HG03521 (cell line): ENCODE results near the gene VSIR.

ENCODE experiments used
- ATAC-seq: cut with Tn5 transposase; IDR thresholded peaks from one replicate; pipeline ENCODE4 v1.9.1; 2021; ENCODE audit warnings: mild to moderate bottlenecking, moderate library complexity; ENCODE audit not compliant: unreplicated experiment

VSIR gene

DNA sequence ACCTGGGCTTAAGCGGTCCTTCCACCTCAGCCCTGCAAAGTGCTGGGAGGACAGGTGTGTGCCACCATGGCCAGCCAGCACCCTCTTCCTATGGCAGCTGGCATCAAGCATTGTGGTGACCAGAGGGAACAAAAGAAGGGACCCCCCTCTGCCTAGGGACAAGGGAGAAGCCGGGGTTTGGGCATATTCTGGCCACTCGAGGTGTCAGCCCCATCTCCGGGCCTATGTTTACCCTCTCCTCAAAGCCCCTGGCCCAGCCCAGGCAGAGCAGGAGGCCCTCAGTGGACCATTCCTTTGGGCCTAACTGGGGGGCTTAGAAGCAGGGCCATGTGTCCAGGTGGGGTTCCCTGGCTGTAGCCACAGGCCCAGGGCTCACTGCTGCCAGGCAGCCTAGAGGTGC, 23.9 kb downstream of the VSIR start:
- no peak for ATAC-seq

- no peak for ATAC-seq
Observed at GRCh38 chr10:71748671-71749191, 24.6 kb downstream of the VSIR start.

- ATAC-seq: no peak
Observed at GRCh38 chr10:71747551-71748523, 25.5 kb downstream of the VSIR start.

- no peak for ATAC-seq
Observed at GRCh38 chr10:71747039-71747531, 26.2 kb downstream of the VSIR start.

- no peak for ATAC-seq
Observed at GRCh38 chr10:71746344-71747037, 26.8 kb downstream of the VSIR start.

DNA sequence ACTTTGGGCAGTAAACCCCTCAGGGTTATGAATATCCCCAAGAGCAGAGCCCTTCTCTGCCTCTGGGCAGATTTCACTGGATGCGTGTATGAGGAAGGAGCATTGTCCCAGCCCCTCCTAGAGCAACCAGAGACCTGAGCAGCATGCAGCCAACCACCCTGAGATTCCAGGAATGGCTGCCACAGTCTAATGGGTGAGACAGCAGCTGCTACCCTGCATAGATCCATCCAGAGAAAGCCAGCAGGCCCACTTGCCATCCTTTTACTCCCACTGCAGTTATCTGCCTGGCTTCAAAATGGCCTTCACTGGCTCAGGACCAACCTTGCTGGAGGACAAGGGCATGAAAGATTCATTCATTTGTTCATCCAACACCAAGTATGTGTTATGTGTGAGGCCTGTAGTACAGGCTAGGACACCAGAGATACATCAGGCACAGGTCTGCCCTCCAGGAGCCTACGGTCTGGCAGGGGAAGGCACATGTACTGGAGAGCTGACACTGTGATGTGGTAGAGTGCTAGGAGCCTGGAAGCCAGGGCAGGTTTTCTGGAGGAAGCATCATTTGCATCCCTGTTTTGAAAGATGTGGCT, 27.6 kb downstream of the VSIR start:
- ATAC-seq: no peak

DNA sequence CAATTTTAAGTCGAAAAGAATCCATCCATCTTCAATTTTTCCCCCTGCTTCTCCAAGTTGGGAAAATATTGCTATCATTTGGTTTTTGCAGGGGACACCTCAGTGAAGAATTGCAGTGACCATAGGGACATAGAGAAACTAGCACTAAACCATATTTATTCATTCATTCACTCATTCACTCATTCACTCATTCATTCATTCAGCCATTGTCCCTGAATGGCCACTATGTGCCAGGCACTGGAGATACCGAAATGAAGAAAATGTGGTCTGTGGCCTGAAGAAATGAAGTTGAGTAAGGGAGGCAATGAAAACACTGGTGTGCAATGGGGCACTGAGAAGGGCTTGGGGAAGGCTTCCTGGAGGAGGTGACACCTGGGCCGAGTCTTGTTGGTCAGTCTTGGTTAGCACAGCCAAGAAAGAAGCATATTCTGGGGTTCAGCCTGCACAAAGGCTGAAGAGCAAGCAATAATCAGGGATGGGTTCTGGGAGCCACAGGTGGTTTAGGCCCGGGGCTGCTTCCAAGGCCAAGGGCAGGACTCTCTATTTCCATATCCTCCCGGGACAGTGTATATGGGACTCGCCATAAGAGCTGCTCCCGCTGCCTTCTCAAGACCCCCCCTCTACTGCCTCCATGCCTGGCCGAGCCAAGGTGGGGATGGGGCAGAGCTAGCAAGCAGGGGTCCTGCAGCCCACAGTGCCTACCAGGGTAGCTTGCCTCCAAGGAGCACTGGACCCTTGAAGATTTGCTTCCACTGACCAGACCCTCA, 28.2 kb downstream of the VSIR start:
- no peak for ATAC-seq

- no peak for ATAC-seq
Observed at GRCh38 chr10:71743866-71744265, 29.5 kb downstream of the VSIR start.

- no peak for ATAC-seq
Observed at GRCh38 chr10:71743089-71743838, 30.1 kb downstream of the VSIR start.

DNA sequence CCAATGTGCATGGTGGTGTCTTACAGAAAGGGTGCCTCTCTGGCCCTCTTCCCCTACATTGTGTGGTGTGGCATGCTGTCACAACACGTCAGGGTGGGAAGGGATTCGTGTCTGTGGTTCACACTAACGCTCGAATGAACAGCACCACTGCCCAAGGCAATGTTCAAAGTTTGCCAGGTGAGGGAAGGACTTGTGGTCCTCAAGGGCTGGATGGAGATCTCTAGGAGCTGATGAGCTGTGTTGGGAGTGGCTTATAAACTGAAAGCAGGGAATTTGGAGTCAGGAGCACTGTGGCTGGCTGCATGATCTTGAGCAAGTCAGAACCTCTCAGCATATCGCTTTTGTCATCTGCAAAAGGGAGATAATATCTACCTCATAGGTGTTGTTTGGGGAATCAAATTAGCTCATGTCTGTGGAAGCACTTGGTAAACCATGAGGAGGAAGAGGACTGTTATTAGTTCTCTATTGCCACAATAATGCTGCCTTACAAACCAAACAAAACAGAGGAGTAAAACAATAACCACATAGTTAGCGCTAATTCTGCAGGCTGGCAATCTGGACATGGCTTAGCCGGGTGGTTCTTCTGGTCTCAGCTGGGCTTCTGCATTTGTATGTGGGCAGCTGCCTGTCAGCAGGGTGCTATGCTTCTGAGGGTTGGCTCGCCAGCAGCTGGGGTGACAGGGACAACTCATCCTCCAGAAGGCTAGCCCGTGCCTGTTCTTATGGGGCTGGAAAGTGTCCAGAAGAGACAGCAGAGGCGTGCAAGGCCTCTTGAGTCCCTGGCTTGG, 30.8 kb downstream of the VSIR start:
- ATAC-seq: no peak

DNA sequence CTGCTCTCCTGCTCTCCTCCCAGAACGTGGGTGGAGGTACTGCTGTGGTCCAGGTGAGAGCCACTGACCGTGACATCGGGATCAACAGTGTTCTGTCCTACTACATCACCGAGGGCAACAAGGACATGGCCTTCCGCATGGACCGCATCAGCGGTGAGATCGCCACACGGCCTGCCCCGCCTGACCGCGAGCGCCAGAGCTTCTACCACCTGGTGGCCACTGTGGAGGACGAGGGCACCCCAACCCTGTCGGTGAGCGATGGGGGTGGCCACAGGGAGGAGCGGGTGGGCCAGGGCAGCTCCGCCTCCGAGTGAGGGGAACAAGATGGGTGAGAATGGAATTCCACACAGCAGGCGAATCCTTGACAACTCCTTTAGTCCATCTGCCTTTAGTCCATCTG, 31.6 kb downstream of the VSIR start:
- no peak for ATAC-seq

GRCh38 chr10:71741029-71741428, 32.3 kb downstream of the VSIR start:
- ATAC-seq: no peak

DNA sequence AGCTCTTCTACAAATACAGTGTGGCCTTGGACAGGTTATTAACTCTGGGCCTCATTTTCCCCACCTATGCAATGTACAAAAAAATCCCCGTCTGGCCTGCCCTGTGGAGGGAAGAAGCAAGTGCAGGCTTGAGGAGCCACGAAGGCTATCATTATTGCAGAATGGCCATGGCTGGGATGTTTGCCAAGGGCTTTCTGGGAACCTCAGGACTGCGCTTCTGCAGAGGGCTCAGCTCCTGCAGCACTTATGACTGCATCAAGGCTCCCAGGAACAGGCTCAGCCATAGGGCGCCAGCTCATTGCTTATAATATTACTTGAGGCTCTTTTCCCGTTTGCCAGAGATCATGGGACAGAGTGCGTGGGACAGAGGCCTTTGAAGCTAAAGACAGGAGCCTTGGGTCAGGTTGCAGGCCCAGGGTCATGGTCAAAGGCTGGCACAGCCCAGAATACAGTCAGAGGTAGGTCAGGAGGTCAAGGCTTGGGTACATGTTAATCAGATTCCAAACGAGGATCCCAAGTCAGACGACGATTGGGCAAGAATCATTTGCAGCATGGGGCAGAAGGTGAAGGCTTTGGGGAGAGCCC, 33.2 kb downstream of the VSIR start:
- ATAC-seq: no peak

DNA sequence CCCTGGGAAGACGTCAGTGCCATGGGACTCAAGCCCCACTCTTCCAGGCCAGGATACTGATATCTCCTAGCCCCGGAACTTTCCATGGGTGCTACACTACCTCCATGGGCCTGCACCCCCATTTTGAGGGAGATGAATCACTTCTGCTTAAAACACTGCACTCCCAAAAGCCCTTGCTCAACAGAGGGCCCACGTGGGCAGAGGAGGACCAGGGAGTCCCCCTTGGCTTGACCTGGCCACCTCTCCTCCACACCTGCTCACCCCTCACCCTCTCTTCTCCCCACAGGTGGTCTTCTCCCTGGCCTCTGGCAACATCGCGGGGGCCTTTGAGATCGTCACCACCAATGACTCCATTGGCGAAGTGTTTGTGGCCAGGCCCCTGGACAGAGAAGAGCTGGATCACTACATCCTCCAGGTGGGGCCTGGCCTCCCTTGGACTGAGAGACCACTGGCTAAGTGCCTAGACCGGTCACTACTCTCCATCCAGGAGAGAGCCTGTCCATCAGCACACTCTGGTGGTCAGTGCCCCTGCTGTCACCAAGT, 33.9 kb downstream of the VSIR start:
- ATAC-seq: no peak

- ATAC-seq: no peak
Observed at GRCh38 chr10:71737834-71738197, 35.5 kb downstream of the VSIR start.

DNA sequence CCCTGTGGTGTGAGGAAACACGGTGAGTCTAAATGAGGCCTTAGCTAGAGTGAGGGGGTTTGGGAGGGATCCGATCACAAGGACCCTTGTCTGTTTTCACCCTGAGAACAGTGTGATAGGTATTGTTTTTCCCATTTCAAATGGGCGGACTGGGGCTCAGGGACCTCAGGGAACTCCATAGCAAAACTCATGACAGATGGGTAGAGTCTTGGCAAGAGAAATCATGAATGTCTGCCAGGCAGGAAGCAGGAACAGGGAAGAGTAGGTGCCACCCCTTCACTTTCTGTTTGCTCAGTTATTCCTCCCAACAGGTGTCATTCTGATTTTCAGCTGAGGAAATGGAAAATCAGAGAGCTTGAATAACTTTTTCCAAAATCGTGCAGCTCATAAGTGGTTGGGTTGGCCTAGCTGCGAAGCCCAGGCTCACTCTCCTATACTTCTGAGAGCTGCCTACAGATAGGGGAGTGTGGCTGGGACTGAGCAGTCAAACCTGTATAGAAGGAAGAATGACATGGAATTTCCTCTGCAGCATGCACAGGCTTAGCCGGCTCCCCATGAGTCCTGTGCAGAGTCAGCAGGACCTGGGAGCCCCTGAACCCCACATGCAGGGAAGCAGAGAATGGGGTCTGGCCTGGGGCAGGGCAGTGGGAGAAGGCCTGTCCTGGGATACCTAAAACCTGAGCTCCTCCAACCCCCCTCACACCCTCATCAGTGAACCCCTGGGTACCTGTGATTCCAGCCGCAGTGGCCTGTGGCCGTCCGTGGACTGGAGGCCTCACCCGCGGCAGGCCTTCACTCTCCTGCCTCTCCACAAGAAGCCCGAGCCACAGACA, 36.1 kb downstream of the VSIR start:
- no peak for ATAC-seq

DNA sequence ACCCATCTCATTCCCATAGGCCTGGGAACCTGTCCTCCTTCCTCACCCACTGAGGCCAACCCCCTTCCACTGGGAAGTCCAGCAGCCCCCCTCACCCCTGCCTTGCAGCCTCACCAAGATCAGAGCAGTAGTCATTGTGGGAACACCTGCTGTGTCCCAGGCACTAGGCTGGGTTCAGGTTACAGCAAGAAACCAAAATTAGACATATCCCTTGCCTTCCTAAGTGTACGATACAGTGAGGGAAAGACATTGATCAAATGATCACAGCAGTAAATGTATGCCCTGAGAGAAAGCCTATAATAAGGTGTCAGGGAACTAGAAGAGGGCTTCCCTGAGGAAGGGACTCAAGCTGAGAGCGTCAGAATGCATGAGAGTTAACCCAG, 36.8 kb downstream of the VSIR start:
- no peak for ATAC-seq
